Ishikawa (cell line): ENCODE measurements around the gene WDR4.

Source experiments
- EP300 ChIP-seq: IDR thresholded peaks from 2 replicates; pipeline ENCODE4 v1.6.1; 2012; ENCODE audit warnings: borderline replicate concordance
- RAD21 ChIP-seq: IDR thresholded peaks from 2 replicates; pipeline ENCODE4 v1.6.1; 2012; ENCODE audit warnings: low read depth
- REST ChIP-seq: IDR thresholded peaks from 2 replicates; pipeline ENCODE4 v1.6.1; 2012; ENCODE audit warnings: low read depth, mild to moderate bottlenecking
- TAF1 ChIP-seq: IDR thresholded peaks from 2 replicates; pipeline ENCODE4 v1.6.1; 2012; ENCODE audit warnings: low read depth, mild to moderate bottlenecking
- TCF12 ChIP-seq: IDR thresholded peaks from 2 replicates; pipeline ENCODE4 v1.6.1; 2012; ENCODE audit warnings: low read depth
- TEAD4 ChIP-seq: IDR thresholded peaks from 2 replicates; pipeline ENCODE4 v1.6.1; 2012
- USF1 ChIP-seq: IDR thresholded peaks from 2 replicates; pipeline ENCODE4 v1.6.1; 2012
- ZBTB7A ChIP-seq: IDR thresholded peaks from 2 replicates; pipeline ENCODE4 v1.6.1; 2012; ENCODE audit warnings: low read depth

- no peak for TF ChIP-seq EP300
- no peak for TF ChIP-seq TAF1
- TF ChIP-seq RAD21 = no peak
- no peak for TF ChIP-seq REST
- no peak for TF ChIP-seq ZBTB7A
- TF ChIP-seq USF1 = no peak
- TF ChIP-seq TEAD4 = no peak
- no peak for TF ChIP-seq TCF12
Observed at GRCh38 chr21:42847726-42848125, 31.6 kb downstream of the WDR4 start.
